ENCODE measurements around the gene SRPK1. TPM values are rescaled to one million over a fixed set of nuclear protein-coding genes. Genes with fewer than 3 reads are reported as not detected.

The SRPK1 gene
- total and polyA plus RNA-seq, 4 donors = 33.1 to 55.5 (median 42.3) TPM

GRCh38 chr6:35811699-35811995 lies 109.3 kb downstream of the SRPK1 start:
- DNase-seq (ENCODE audit: low read depth in 4 of 6, low spot score in 6 of 6) = no peak
- Histone ChIP-seq H3K9me3 (ENCODE audit: control insufficient read depth, insufficient read depth, low read length) (no peaks in the 10 kb centered on the region), H3K4me3 (ENCODE audit: low read depth, low read length) (no peak overlapping the region), H3K27me3 (ENCODE audit: control insufficient read depth, insufficient read depth, low read length) (no peaks in the 10 kb centered on the region), H3K36me3 (ENCODE audit: control insufficient read depth, insufficient read depth, low read length) (peaks cover 2% of the 10 kb centered on the region), H3K4me1 (ENCODE audit: control insufficient read depth, insufficient read depth, low read length) (no peaks in the 10 kb centered on the region), H3K27ac (ENCODE audit: low read depth, low read length) (no peak overlapping the region)
- 81% methylated on average over 6 of the region's 6 CpGs for WGBS (ENCODE audit: insufficient coverage)

GRCh38 chr6:35810971-35811698 lies 109.8 kb downstream of the SRPK1 start:
- H3K4me3 ChIP-seq (ENCODE audit: low read depth, low read length) = no peak overlapping the region
- WGBS (ENCODE audit: insufficient coverage) = 83% methylated on average over 11 of the region's 14 CpGs
- H3K9me3 ChIP-seq (ENCODE audit: control insufficient read depth, insufficient read depth, low read length) = no peaks in the 10 kb centered on the region
- DNase-seq (ENCODE audit: low read depth in 4 of 6, low spot score in 6 of 6) = peak in 1 of 6 donors; percentile 23
- H3K27me3 ChIP-seq (ENCODE audit: control insufficient read depth, insufficient read depth, low read length) = no peaks in the 10 kb centered on the region
- peaks cover 2% of the 10 kb centered on the region for H3K36me3 ChIP-seq (ENCODE audit: control insufficient read depth, insufficient read depth, low read length)
- no peak overlapping the region for H3K27ac ChIP-seq (ENCODE audit: low read depth, low read length)
- H3K4me1 ChIP-seq (ENCODE audit: control insufficient read depth, insufficient read depth, low read length) = no peaks in the 10 kb centered on the region

- H3K27ac ChIP-seq (ENCODE audit: low read depth, low read length) = no peak overlapping the region
- WGBS (ENCODE audit: insufficient coverage) = 75% methylated on average over 2 of the region's 5 CpGs
- H3K36me3 ChIP-seq (ENCODE audit: control insufficient read depth, insufficient read depth, low read length) = no peaks in the 10 kb centered on the region
- no peaks in the 10 kb centered on the region for H3K27me3 ChIP-seq (ENCODE audit: control insufficient read depth, insufficient read depth, low read length)
- no peak overlapping the region for H3K4me3 ChIP-seq (ENCODE audit: low read depth, low read length)
- H3K9me3 ChIP-seq (ENCODE audit: control insufficient read depth, insufficient read depth, low read length) = no peaks in the 10 kb centered on the region
- DNase-seq (ENCODE audit: low read depth in 4 of 6, low spot score in 6 of 6) = no peak
- H3K4me1 ChIP-seq (ENCODE audit: control insufficient read depth, insufficient read depth, low read length) = peaks cover 11% of the 10 kb centered on the region
Measured at GRCh38 chr6:35809809-35810208, 111.1 kb downstream of the SRPK1 start.

- Histone ChIP-seq H3K4me3 (ENCODE audit: low read depth, low read length) (no peak overlapping the region), H3K9me3 (ENCODE audit: control insufficient read depth, insufficient read depth, low read length) (no peaks in the 10 kb centered on the region), H3K27ac (ENCODE audit: low read depth, low read length) (no peak overlapping the region), H3K36me3 (ENCODE audit: control insufficient read depth, insufficient read depth, low read length) (no peaks in the 10 kb centered on the region), H3K4me1 (ENCODE audit: control insufficient read depth, insufficient read depth, low read length) (peaks cover 12% of the 10 kb centered on the region), H3K27me3 (ENCODE audit: control insufficient read depth, insufficient read depth, low read length) (no peaks in the 10 kb centered on the region)
- 50% methylated on average over 2 of the region's 3 CpGs for WGBS (ENCODE audit: insufficient coverage)
- peak in 2 of 6 donors; percentile 72 to 83 for DNase-seq (ENCODE audit: low read depth in 4 of 6, low spot score in 6 of 6)
Measured at GRCh38 chr6:35808688-35809087, 112.2 kb downstream of the SRPK1 start.

GRCh38 chr6:35804996-35805736 lies 115.7 kb downstream of the SRPK1 start, which contains the start of gene LHFPL5:
TSS of gene LHFPL5 (plus strand) at chr6:35805352. CDS start at chr6:35805671, 319 bp downstream.
- peaks cover 12% of the 10 kb centered on the region for H3K4me1 ChIP-seq (ENCODE audit: control insufficient read depth, insufficient read depth, low read length)
- no peak within 1 kb of the TSS for H3K27ac ChIP-seq (ENCODE audit: low read depth, low read length)
- no peak within 1 kb of the TSS for H3K4me3 ChIP-seq (ENCODE audit: low read depth, low read length)
- no peaks in the 10 kb centered on the region for H3K27me3 ChIP-seq (ENCODE audit: control insufficient read depth, insufficient read depth, low read length)
- H3K9me3 ChIP-seq (ENCODE audit: control insufficient read depth, insufficient read depth, low read length) = no peaks in the 10 kb centered on the region
- DNase-seq (ENCODE audit: low read depth in 4 of 6, low spot score in 6 of 6) = peak in 3 of 6 donors; percentile 35 to 76 (median 74)
- no peaks in the 10 kb centered on the region for H3K36me3 ChIP-seq (ENCODE audit: control insufficient read depth, insufficient read depth, low read length)
- WGBS (ENCODE audit: insufficient coverage) = 13% methylated on average over 37 of the region's 40 CpGs

- Histone ChIP-seq H3K9me3 (ENCODE audit: control insufficient read depth, insufficient read depth, low read length) (no peaks in the 10 kb centered on the region), H3K36me3 (ENCODE audit: control insufficient read depth, insufficient read depth, low read length) (no peaks in the 10 kb centered on the region), H3K27me3 (ENCODE audit: control insufficient read depth, insufficient read depth, low read length) (no peaks in the 10 kb centered on the region), H3K4me1 (ENCODE audit: control insufficient read depth, insufficient read depth, low read length) (peaks cover 12% of the 10 kb centered on the region), H3K4me3 (ENCODE audit: low read depth, low read length) (no peak overlapping the region), H3K27ac (ENCODE audit: low read depth, low read length) (no peak overlapping the region)
- no CpG with 5 or more reads among the region's 3 CpGs for WGBS (ENCODE audit: insufficient coverage)
- DNase-seq (ENCODE audit: low read depth in 4 of 6, low spot score in 6 of 6) = no peak
Measured at GRCh38 chr6:35801148-35801547, 119.8 kb downstream of the SRPK1 start.

- no peaks in the 10 kb centered on the region for H3K4me1 ChIP-seq (ENCODE audit: control insufficient read depth, insufficient read depth, low read length)
- DNase-seq (ENCODE audit: low read depth in 4 of 6, low spot score in 6 of 6) = no peak
Measured at GRCh38 chr6:35798706-35799105, 122.2 kb downstream of the SRPK1 start.

GRCh38 chr6:35797837-35798526 lies 122.9 kb downstream of the SRPK1 start:
- no peaks in the 10 kb centered on the region for H3K36me3 ChIP-seq (ENCODE audit: control insufficient read depth, insufficient read depth, low read length)
- no peak for DNase-seq (ENCODE audit: low read depth in 4 of 6, low spot score in 6 of 6)
- no peaks in the 10 kb centered on the region for H3K9me3 ChIP-seq (ENCODE audit: control insufficient read depth, insufficient read depth, low read length)
- no peaks in the 10 kb centered on the region for H3K4me1 ChIP-seq (ENCODE audit: control insufficient read depth, insufficient read depth, low read length)
- H3K4me3 ChIP-seq (ENCODE audit: low read depth, low read length) = no peak overlapping the region
- H3K27me3 ChIP-seq (ENCODE audit: control insufficient read depth, insufficient read depth, low read length) = no peaks in the 10 kb centered on the region
- WGBS (ENCODE audit: insufficient coverage) = 67% methylated on average over 8 of the region's 8 CpGs
- no peak overlapping the region for H3K27ac ChIP-seq (ENCODE audit: low read depth, low read length)

More at GRCh38 chr6:35798706-35799105, 122.2 kb downstream of the SRPK1 start:
- WGBS (ENCODE audit: insufficient coverage) = 83% methylated on average over 1 of the region's 5 CpGs
- no peak overlapping the region for H3K4me3 ChIP-seq (ENCODE audit: low read depth, low read length)
- no peaks in the 10 kb centered on the region for H3K36me3 ChIP-seq (ENCODE audit: control insufficient read depth, insufficient read depth, low read length)
- no peak overlapping the region for H3K27ac ChIP-seq (ENCODE audit: low read depth, low read length)
- H3K9me3 ChIP-seq (ENCODE audit: control insufficient read depth, insufficient read depth, low read length) = no peaks in the 10 kb centered on the region
- no peaks in the 10 kb centered on the region for H3K27me3 ChIP-seq (ENCODE audit: control insufficient read depth, insufficient read depth, low read length)

- H3K4me3 ChIP-seq (ENCODE audit: low read depth, low read length) = no peak overlapping the region
- 85% methylated on average over 4 of the region's 4 CpGs for WGBS (ENCODE audit: insufficient coverage)
- H3K36me3 ChIP-seq (ENCODE audit: control insufficient read depth, insufficient read depth, low read length) = no peaks in the 10 kb centered on the region
- no peaks in the 10 kb centered on the region for H3K9me3 ChIP-seq (ENCODE audit: control insufficient read depth, insufficient read depth, low read length)
- H3K27ac ChIP-seq (ENCODE audit: low read depth, low read length) = no peak overlapping the region
- H3K4me1 ChIP-seq (ENCODE audit: control insufficient read depth, insufficient read depth, low read length) = no peaks in the 10 kb centered on the region
- DNase-seq (ENCODE audit: low read depth in 4 of 6, low spot score in 6 of 6) = no peak
- no peaks in the 10 kb centered on the region for H3K27me3 ChIP-seq (ENCODE audit: control insufficient read depth, insufficient read depth, low read length)
Measured at GRCh38 chr6:35796236-35796635, 124.7 kb downstream of the SRPK1 start.

Data from spinal cord (tissue), 10 donors.